Activated CD4-positive, alpha-beta T cell treated with anti-CD3 and anti-CD28 coated beads, Interleukin-10, Interleukin-2, amounts not matched to agents 100 ng/mL and 50 ng/mL, durations not matched to agents 16 hours and 8 hours (primary cell): ENCODE data around the gene ACTA2.

Source experiments
- DNase-seq: peaks from one replicate; pipeline ENCODE4 v3.0.0-alpha.2; 2020

ACTA2 gene

DNA sequence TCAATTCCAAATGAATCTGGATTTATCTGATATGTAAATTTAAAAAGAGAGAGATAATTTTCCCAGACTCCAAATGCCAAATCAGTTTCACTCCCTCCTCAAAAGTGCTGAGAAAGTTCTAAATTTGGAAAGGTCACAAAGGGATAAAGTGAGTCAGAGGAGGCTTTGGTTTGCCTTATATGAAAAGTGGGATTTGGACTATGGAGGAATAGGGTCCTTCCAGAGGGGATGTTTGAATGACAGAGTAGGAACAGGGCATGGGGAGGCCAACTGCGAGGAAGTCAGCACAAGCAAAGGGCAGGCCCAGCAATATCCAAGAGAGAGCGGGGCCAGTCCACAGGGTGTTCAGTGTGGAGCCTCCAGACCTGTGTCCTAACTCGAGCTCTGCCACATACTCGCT, 28.2 kb upstream of the ACTA2 start:
- DNase-seq = no peak

DNA sequence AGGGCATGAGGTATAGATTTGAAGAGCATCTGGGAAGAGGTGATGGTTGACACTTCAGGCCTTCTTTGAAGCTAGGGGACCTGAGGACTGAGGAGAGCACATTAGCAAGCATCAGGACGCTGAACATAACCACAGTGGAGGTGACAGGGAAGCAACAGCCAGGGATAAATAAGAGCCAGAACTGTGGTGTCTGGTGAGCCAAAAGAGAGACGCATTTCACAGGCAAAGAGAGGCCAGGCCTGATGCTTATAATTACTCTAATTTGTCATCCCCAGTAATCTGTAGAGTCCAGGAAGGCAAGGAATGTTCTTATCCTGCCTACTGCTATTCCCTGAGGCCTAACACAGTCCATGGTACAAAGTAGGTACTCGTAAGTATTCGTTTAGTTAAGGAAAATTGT, 27.7 kb upstream of the ACTA2 start:
- DNase-seq = no peak

GRCh38 chr10:88979603-88980002, 27.0 kb upstream of the ACTA2 start:
- DNase-seq = no peak

DNA sequence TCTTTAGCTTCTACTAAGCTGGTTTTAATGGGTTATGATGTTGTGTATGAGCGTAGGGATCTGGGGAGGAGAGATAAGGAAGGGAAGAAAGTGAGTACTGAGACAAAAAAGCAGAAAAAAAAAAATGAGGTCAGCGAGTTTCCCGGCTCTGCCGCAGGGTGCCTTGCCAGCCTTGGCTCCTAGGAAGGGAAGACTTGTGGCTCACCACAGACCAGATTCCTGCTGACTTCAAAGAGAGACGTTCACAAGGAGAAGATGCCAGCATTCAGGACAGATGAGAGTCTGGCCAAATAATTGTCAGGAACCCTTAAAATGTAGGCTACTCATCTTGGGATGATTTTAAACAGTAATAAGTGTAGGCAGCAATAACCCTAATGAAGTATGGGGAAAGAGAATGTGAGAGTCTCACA, 26.6 kb upstream of the ACTA2 start:
- DNase-seq = no peak

GRCh38 chr10:88978463-88978862, 25.9 kb upstream of the ACTA2 start:
- DNase-seq = no peak

DNA sequence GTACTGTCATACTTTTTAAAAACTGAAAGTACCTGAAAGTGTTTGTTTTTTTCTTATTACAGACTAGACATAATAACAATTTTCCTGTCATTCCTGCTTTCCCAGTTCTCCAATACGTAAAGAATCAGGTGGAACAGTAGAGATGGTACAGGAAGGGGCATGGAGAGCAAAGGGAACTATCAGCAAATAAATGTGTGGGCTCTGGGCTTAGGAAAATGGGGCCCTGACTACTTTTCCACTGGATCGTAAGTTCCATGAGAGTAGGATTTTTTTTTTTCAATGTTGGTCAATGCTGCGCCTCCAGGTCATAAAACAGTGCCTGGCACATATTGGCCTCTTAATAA, 22.8 kb upstream of the ACTA2 start:
- no peak for DNase-seq

DNA sequence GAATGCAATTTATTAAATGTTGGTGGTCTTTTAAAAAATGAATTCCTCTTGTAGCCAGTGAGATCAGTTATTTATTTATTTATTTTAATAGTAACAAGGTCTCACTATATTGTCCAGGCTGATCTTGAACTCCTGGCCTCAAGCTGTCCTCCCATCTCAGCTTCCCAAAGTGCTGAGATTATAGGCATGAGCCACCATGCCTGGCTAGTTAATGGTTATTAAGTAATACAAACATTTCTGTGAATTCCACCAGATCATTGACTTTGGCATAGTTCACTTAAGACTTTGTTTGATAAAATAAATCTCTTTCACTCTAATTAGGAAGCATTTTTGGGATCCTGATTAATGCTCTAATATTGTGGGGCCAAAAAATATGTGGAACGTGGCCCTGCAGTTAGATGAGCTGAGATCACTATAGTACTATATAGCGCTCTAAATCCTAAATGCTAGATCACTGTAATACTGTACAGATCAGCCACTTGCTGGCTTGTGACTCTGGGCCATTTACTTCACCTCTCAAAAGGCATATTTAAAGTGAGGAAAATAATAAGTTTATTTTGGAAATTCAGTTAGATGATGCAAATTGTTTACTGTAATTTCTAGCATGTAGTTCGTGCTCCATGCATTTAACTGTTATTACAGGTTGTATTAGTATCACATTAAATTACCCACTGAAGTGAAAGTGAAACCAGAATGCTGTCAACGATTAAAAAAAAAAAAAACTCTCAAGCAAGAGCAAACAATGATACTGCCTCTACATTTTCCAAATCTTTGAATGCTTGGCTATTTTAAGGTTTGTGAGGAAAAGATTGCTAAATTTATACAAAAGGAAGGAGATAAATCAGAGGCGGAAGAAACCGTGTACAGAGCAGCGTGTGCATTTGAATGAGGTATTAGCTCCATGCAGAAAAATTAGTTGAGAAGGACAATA, 22.1 kb upstream of the ACTA2 start:
- DNase-seq = no peak

GRCh38 chr10:88974012-88974411, 21.4 kb upstream of the ACTA2 start:
- no peak for DNase-seq

GRCh38 chr10:88971221-88972061, 18.9 kb upstream of the ACTA2 start:
- no peak for DNase-seq

DNA sequence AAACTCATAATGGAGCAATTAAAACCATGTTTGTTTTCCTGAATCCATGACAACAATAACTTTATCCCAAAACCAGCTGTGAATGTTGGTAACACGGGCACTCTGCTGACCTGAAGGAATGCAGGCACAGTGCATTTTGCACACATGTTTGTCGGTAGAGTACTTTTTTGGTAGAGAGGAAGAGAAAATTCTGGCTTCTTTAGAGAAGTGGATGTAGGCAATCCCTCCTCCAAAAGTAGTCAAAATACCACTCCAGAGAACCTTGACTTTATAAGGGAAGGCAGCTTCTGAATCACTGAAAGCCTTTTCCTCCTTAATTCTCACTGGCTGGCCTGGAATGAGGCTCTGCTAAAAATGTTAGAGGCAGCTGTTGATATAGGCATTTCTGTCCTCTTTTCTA, 15.8 kb upstream of the ACTA2 start:
- DNase-seq = no peak

DNA sequence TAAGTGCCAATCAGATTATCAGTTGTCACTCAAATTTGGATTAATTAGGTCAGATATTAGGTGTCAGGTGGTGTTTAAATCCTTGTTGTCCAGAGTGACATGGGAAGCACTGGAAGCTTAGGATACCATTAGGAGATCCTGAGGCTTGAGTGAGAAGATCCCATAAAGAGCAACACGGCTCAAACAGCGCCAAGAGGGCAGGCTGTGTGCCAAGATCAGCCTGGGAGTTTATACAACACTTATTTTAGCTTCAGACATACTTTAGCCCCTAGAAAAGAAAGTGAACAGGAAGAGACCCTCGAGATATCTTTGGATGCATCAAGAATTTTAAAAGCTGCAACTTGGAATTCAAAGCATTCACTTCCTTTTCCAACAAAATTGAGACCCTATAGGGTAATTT, 14.2 kb upstream of the ACTA2 start:
- no peak for DNase-seq

DNA sequence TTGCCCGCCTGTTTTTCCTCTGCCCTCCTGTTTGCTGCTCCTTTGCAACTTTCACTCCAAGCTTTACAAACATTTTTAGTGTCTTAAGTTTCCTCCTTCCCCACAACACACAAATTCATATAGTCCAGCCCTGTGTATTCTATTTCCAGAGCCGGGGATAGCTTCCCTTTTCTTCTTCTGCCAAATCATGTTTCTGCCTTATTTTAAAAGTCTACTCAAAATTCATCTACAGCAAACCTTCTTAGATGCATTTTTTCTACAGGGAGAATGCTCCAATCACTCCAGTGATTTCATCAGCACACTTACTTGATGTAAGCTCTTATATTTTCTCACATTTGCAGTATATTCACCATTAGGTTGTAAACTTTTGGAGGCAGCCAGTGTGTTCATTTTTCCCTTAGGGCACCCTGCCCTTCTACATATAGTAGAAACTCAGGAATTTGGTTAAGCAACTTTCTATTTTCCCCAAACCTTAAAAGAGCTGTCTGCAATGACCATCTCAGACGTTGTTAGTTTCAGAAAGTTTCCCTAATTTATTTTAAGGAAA, 12.4 kb upstream of the ACTA2 start:
- DNase-seq = no peak

GRCh38 chr10:88964360-88964759, 11.8 kb upstream of the ACTA2 start:
- DNase-seq = no peak

GRCh38 chr10:88963318-88963717, 10.7 kb upstream of the ACTA2 start:
- no peak for DNase-seq

DNA sequence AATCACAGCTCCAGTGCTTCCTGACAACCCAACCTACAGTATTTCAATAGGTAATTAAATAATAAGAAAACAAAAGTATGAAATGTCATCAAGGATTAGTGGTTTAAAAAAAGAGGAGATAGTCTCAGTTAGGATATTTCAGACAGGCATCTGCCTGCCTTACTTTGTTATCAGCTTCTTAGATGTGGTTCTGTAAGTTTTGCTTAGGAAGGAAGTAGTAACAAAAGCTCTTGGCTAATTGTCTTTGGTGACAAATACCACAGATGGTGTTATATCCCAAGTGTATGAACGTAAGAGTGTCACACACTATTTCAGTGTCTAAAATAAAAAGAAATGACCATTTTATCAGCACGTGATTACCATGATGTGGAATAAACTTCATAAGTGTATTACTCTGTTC, 9.8 kb upstream of the ACTA2 start:
- no peak for DNase-seq

- no peak for DNase-seq
Observed at GRCh38 chr10:88961266-88961665, 8.7 kb upstream of the ACTA2 start.

GRCh38 chr10:88960802-88961201, 8.2 kb upstream of the ACTA2 start:
- DNase-seq = peak; percentile 61

DNA sequence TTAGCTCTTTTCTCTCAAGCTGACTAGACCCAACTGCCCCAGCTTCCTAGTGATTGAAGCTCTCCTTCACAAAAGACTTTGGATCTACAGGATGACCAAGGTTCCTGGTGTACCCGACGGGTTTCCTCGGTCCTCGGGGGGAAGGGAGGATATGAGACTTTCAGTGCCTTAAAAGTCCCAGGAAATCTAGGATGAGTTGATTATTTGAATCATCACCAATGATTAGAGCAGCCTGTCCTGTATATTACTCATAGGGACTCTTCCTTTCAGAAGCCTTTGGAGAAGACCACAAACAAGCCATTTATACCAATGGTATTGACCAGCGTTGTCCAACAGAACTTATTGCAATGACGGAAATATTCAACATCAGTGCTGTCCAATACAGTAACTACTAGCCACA, 6.1 kb upstream of the ACTA2 start:
- no peak for DNase-seq

DNA sequence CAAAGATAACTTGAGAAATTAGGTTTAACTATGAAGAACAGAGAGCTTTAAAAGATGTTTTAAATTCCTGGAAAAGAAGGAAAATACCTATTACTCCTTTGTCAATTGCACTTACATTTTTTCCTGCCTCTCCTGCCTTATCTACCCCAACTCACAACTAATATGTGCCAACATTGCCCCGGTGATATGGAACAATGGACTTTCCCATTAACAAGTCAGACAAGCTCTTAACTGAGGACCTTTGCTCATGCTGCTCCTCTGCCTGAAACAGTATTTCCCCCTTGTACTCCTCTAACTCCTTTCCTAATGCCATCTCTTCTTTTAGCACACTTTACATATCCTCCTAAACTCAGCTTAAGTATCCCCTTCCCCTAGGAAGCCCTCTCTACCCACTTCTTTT, 4.8 kb upstream of the ACTA2 start:
- no peak for DNase-seq

- no peak for DNase-seq
Observed at GRCh38 chr10:88954458-88955083, 2.0 kb upstream of the ACTA2 start.

GRCh38 chr10:88953662-88954061, 1.1 kb upstream of the ACTA2 start:
- no peak for DNase-seq

GRCh38 chr10:88949912-88950837, 2.4 kb downstream of the ACTA2 start:
- DNase-seq = no peak
